GM21723 (cell line): ENCODE data around the gene PDXDC1.
"Not testable (repeated sequence)": the region's sequence is repeated elsewhere in the genome, so short reads cannot be mapped to it uniquely, and the experiment has no call there.

Experiments
- ATAC-seq: cut with Tn5 transposase; IDR thresholded peaks from one replicate; pipeline ENCODE4 v1.9.1; 2021; ENCODE audit warnings: mild to moderate bottlenecking, moderate library complexity; ENCODE audit not compliant: unreplicated experiment

PDXDC1 gene

GRCh38 chr16:15015671-15016070 lies 40.8 kb downstream of the PDXDC1 start:
- ATAC-seq = not testable (repeated sequence)

DNA sequence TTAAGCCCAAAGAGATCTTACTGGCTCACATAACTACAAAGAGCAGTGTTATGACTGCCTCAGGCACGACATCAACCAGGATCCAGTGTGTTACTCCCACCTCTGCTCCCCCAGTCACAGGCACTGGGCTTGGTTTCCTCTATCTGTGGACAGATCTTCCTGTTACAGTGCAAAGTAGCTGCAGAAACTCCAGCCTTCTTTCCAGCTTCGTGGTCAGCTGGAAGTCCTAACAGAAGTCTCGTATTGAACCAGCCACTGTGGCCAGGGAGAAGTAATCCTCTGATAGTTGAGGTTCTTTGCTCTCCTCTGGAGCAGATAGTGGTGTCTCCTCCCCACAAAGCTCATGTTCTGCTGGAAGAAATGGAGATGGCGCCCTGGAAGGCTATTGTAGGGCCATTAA lies 41.5 kb downstream of the PDXDC1 start:
- not testable (repeated sequence) for ATAC-seq

GRCh38 chr16:15016951-15017580 lies 42.2 kb downstream of the PDXDC1 start:
- not testable (repeated sequence) for ATAC-seq

- not testable (repeated sequence) for ATAC-seq
Observed at GRCh38 chr16:15021429-15021828, 46.6 kb downstream of the PDXDC1 start.

DNA sequence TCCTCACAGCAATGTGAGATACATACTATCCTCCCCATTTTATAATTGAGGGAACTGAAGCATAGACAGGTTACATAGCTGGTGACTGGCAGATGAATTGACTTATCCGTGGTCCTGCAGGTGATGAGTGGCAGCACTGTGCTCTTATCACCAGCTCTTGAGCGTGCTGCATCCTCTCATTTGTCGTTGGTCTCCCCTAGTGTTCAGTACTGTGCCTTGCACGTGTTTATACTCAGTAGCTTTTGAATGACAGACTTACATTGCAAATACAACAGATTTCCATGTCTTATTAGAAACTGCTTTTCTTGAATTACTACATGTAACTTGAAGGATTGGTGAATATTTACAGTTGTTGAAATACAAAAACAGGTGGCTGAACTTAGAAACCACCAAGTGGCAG lies 47.4 kb downstream of the PDXDC1 start:
- peak; percentile 75 for ATAC-seq

DNA sequence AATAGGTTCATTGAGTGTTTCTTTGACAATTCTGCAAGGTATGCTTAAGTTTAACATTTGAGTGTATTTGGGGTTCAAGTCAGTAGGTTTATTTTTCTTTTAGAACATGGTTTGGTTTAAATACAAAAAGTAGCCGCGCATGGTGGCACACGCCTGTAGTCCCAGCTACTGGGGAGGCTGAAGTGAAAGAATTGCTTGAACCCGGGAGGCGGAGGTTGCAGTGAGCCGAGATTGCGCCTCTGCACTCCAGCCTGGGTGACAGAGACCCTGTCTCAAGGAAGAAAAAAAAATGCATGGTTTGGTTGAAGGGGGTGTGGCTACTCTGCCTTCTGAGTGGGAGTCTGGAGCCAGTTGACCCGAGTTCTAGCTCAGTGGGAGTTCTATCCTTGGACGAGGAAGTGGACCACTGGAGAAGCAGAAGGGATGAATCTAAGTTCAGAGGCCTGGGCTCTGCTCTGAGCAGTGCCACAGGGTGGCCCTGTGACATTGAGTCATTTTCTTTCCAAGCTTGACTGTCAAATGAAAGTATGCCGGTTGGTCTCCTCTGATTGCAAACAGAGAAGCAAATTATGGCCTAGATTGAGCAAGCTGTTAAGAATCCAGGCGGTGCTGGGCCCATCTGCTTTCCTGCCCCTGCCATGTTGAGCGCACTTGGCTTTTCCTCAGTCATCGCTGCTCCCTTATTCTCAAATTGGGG lies 48.7 kb downstream of the PDXDC1 start:
- not testable (repeated sequence) for ATAC-seq

- ATAC-seq = not testable (repeated sequence)
Observed at GRCh38 chr16:15024858-15025199, 50.0 kb downstream of the PDXDC1 start.

GRCh38 chr16:15025234-15025951 lies 50.6 kb downstream of the PDXDC1 start:
- ATAC-seq = not testable (repeated sequence)

- ATAC-seq = not testable (repeated sequence)
Observed at GRCh38 chr16:15027051-15027450, 52.2 kb downstream of the PDXDC1 start.

GRCh38 chr16:15027503-15028344 lies 52.9 kb downstream of the PDXDC1 start:
- not testable (repeated sequence) for ATAC-seq

DNA sequence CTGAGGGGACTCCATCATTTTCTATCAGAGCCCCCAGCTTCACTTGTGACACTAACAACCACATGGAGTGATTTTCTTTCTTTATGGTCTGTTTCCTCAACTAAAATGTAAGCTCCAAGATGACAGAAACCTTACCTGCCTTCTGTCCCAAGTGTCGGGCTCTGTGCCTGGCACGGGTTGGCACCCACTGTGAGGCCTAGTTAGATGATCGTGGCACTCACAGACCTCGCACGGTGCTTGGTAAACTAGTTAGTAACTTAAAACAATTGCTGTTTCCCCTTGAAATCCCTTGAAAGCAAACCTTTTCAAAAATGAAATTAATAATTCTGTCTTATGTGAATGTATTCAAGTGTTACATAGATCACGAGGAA lies 53.5 kb downstream of the PDXDC1 start:
- ATAC-seq = not testable (repeated sequence)

- not testable (repeated sequence) for ATAC-seq
Observed at GRCh38 chr16:15028801-15029698, 54.2 kb downstream of the PDXDC1 start.

DNA sequence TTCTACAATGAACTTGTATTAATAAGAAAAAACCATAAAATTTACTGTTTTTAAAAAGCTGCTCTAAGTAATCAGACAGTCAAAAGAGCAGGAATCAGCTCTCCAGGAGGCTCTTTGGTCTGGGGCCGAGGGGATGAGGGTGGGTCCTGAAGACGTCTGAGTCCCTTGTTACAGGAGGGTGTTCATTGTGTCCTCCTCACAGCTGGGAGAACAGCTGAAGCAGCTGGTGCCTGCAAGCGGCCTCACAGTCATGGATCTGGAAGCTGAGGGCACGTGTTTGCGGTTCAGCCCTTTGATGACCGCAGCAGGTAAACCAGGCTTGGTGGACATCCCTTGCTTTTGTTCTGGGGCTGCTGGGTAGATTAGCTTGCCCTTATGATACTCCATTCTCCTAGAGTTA lies 54.9 kb downstream of the PDXDC1 start:
- ATAC-seq = not testable (repeated sequence)

- no peak for ATAC-seq
Observed at GRCh38 chr16:15031179-15031578, 56.4 kb downstream of the PDXDC1 start.

- no peak for ATAC-seq
Observed at GRCh38 chr16:15031586-15031985, 56.8 kb downstream of the PDXDC1 start.

- no peak for ATAC-seq
Observed at GRCh38 chr16:15032547-15033308, 57.9 kb downstream of the PDXDC1 start.

- ATAC-seq = no peak
Observed at GRCh38 chr16:15033309-15033707, 58.5 kb downstream of the PDXDC1 start.

DNA sequence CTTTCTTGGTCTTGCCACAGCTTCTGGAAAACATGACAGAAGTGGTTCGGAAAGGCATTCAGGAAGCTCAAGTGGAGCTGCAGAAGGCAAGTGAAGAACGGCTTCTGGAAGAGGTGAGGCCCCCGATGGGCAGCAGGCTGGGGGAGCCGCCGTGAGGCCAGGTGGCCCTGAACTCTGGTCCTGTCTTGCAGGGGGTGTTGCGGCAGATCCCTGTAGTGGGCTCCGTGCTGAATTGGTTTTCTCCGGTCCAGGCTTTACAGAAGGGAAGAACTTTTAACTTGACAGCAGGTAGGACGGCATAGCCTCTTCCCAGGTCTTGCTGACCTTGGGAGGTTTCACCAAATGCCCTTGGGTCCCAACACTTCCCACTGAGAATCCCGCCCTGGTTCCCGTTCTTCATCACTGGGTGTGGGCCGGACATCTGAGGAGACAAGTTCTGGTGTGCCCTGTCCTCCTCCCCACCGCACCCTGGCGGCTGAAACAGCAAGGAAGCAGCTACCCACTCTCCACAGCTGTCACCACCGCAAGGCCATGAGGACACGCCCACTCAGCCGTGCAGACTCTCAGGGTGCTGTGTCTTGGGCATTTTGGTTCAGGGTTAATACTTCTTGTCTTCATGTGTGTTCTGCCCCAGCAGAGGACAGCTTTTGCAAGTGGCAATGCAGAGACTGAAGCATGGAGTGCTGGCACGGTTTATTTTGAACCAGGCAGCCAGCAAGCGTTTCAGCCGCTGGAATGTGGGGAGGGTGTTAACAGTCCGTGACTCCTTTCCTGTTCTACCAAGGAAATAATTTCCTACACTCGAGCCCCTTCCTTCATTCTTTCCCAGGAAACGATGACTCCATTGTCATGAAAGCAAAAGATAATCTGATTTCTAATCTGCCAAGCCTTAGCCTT lies 59.7 kb downstream of the PDXDC1 start:
- ATAC-seq = no peak
